ENCODE data around the gene TGDS.
"Not testable (repeated sequence)": the region's sequence is repeated elsewhere in the genome, so short reads cannot be mapped to it uniquely, and the experiment has no call there.

TGDS gene

DNA sequence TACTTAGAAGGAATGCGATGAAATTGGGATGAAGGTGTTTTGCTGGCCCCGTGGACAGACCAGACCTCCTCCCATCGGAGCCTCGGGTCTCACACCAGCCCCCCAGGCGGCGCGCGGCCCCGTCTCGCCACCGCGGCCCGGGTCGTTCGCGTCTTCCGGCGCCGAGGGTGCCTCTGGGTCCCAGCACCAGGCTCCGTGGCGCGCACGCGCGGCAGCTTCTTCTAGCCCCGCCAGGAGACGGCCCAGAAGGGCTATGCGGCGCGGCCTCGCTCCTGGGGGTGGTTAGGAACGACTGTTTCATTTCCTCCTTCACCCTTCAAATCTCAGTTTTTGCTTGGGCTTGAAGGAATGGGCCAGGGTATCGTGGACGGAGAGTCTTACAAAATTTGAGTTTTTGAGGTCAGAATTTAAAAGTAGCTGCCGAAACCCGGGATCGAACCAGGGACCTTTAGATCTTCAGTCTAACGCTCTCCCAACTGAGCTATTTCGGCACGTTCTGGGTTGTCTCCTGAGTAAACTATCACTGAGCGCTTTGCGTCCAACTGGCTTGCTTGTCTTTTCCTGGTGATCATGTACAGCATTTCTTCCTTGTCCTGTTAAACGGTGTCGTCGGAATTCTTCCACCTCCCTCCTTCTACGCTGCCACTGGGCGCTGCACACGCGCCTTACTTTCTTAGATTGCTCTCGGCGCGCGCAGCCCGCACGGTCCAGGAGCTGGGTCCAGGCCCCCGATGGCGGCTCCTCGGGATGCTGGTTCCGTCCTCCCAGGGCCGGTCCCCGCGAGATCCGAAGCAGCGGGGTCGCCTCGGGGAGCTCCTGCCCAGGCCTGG lies 46.5 kb downstream of the TGDS start:
- peak; percentile 97 for DNase-seq

DNA sequence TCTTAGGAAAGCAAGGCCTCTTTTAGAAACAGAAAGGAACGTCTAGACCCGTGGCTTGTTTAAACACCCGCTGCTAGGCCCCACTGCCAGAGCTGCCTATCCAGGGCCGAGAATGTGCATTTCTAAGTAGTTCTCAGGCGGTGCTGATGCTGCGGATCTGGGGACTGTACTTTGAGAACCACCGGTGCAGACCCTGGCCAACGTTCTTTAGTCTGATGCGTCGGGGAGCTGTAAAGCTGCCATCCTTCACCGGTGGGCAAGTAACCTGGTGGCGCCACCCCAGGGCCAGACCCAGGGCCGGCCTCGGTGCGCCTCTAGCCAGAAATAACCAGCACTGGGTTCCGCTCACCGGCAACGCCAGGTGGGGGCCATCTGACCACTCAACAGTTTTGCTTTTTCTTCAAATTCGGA lies 47.1 kb downstream of the TGDS start:
- DNase-seq = peak; percentile 54

DNA sequence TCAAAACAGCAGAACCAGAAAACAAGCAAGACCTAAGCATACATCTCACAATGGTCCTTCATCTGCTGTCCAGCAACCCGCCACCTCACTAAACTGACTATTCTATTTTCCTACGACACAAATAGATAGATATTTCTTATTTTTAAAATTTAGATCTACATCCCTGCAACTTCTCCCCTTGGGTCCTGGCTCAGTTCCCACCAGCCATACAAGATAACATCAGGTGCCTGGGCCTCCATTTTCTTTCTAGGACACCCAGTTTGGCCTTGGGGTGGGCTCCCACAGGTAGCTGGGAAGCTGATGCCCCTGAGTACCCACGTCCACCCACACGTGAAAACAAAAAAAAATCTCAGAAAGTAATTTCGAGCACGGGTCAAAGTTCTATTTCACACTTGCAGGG lies 47.6 kb downstream of the TGDS start:
- DNase-seq = no peak

DNA sequence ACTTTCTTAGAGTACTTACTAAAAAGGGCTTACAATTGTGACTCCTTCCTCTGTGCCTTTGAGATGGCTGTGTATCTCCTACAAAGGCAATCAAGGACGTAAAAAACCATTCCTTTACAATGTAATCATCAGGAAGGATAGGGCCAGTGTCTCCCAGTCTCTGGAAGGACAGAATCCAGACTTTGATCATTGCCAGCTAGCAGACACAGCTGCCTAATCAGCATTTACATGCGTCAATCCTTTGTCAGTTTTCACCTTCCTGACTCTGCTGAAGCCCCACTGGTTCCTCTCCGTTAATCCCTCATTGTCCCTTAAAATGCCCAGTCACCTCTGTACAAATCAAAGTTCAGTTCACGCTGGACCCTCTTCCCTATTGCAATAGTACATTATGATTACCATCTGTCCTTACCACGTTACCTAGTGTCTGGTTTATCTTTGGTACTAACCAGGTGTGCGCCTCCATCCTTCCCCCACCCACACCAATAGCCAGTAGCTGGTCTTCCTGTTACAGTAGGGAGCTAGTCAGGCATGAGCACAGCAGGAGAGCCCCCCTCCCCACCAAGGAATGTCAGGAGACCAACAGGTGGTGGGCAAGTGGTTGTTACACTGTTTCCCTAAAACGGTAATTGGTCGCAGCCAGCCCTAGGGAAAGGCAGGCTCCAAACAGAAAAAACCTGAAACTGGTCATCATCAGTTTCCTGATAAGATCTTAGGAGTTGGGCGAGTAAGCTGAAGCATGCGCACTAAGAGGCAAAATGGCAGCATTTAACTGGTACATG lies 49.7 kb downstream of the TGDS start:
- no peak for DNase-seq

DNA sequence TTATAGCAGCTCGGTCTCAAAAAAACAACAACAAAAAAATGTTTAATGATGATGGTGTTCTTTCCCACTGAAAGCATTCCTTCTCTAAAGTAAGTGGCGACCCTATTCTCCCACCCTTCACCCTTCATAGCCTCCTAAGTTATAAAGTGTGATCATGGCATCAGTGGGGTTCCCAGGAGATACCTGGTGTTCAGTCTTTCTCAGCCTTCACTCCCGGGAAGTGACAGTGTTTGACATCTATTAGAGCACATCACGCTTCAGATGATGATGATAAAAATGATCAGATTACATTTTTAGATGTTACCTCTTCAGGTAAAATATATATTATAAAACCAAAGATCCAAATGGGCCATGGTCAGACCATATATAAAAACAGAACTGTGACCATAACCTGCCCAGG lies 51.0 kb downstream of the TGDS start:
- no peak for DNase-seq

DNA sequence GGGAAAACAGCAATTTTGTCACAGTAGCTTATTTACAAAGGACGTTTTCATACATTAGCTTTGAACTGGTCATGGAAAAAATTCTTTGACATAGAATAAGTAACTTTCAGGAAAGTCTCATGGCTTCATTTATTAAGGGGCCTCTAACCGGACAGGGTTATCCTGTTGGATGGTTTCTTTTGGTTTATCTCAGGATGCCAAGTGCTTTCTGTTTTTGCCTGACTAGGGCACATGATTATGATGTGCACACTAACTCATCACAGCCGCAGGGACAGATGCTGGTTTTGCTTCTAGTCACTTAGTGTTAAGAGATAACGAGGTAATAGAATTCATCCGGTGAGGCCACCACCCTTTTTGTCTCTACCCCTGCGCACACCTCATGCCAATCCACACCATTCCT lies 53.0 kb downstream of the TGDS start:
- no peak for DNase-seq

DNA sequence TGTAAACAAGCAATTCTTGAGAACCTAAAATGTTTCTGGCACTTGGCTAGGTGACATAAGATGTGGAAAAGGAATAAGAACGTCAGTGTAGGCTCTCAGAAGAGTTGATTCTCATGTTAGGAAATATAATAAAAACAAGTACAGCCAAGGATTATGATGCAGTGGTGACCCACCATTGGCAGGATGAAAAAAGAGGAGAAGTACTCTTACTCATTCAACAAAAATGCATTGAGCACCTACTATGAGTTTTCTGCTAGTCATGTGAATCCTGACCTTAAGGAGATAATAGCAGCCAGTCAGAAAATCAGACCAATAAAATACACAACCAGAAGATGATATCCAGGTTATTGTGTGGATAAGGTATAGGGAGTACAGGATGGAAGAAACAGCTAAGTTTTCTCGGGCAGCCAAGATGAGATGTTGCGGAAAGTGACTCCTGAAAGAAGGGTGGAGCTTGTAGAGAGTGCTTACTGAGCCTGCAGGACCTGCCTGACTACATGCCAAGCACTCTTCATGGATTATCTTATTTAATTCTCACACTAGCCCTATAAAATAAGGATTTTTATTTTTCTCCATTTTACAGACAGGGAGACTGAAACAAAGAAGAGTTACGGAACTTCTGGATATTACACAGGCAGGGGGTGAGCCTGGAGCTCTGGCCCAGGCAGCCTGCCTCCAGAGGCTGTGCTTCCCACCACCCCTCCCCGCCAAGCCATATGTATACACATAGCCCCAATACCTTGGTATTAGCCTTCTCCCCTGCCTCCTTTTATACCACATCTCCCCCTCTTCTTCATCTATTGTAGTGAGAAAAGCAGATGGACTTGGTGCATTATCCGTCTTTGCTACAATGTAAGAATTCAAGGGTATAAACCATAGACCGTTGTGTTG lies 58.0 kb downstream of the TGDS start:
- DNase-seq = no peak

DNA sequence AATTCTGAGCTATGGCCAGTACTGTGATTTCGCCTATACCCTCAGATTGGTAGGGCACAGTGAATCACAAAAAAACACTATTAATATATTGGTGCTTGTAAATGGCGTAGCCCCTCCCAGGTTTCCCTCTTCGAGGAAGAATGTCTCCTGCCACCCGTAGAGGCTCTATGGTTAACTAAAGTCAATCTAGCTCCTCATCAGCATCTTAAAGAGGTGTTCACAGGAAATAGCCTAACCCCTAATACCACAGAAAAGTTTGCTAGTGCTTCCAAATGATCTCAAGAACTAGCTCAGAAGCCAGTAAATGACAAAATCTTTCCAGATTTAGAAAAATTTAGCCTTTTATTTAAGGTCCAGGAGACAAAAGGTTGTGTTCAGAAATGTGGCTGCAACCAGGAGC lies 60.2 kb downstream of the TGDS start:
- no peak for DNase-seq

DNA sequence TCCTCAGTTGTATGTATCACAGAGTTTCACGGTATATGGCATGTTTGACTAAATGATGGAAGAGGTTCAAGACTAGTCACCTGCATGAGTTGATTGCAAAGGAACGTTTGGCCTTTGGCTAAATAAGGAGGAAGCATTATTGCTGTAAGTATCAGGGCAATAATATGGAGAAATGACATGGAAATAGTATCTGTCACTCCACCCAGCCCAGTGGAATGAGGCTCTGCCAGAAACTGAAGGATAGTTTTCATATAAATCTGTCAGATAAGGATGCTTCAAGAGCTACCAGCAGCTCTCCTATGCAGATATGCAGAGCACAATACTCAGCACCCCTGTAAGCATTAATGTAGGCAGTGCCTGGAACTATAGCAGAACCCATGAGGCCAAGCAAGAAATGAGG lies 60.7 kb downstream of the TGDS start:
- DNase-seq = no peak

DNA sequence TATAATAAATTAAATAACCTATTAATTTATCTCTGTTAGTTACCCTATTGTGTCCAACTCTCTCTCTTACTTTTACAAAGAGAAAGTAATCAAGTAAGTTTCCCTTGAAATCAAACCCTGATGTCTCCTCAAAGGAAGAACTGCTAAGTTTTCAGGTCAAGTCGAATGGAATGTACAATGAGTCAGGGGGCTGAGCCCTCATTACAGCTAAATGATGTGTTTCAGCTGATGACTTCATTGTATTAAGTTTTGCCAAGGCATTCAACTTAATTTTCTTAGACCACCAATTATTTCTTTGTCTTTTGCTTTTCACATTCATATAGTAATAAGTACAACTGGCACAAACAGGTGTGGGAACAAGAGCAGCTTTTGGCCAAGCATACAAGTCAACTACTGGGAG lies 61.8 kb downstream of the TGDS start:
- DNase-seq = no peak

DNA sequence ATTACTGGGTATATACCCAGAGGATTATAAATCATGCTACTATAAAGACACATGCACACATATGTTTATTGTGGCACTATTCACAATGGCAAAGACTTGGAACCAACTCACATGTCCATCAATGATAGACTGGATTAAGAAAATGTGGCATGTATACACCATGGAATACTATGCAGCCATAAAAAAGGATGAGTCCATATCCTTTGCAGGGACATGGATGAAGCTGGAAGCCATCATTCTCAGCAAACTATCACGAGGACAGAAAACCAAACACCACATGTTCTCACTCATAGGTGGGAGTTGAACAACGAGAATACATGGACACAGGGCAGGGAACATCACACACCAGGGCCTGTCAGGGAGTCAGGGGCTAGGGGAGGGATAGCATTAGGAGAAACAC lies 63.7 kb downstream of the TGDS start:
- not testable (repeated sequence) for DNase-seq

DNA sequence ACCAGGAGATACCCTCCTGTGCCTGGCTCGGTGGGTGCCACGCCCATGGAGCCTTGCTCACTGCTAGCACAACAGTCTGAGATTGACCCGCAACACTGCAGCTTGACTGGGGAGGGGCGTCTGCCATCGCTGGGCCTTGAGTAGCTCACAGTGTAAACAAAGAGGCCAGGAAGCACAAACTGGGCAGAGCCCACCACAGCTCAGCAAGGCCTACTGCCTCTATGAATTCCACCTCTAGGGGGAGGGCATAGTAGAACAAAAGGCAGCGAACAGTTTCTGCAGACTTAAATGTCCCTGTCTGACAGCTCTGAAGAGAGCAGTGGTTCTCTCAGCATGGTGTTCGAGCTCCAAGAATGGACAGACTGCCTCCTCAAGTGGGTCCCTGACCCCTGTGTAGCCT lies 69.0 kb downstream of the TGDS start:
- not testable (repeated sequence) for DNase-seq

DNA sequence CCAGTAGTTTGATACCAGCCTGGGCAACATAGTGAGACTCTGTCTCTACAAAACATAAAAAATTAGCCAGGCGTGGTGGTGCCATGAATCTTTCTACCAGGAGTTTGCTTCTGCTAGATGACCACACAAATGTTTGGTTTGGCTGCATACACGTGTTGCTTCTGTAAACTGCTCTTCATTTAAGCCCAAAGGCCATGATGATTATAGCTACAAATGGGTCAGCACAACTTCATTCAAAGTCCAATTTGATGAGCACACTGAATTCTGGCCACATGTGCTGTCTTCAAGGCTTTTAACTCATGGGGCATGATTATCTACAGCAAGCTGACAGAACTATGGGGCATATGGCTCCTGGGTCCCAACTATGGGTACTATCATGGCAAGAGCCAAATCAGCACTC lies 70.2 kb downstream of the TGDS start:
- no peak for DNase-seq

DNA sequence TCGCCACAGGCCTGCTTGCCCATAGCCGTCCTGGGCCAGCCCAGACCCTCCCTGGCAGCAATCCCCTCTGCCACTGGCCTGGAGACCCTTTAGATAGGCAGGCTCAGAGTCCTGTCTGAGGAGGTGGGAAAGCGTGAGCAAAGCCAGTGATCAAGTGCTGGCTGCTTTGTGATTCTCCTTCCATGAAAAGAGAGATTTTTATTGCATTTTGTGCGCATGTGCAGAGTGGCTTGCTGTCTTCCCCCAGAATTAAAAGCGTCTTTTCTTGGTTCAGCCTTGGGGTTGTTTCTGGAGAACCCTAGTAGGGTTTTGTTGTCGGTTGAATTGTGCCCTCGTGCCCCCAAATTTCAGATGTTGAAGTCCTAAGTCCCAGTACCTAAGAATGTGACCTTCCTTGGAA lies 71.5 kb downstream of the TGDS start:
- DNase-seq = no peak
